Measurements from ENCODE around the gene FOXP1.
A peak's percentile ranks its signal among the peaks of the same experiment; 100 is the strongest.

FOXP1 gene

DNA sequence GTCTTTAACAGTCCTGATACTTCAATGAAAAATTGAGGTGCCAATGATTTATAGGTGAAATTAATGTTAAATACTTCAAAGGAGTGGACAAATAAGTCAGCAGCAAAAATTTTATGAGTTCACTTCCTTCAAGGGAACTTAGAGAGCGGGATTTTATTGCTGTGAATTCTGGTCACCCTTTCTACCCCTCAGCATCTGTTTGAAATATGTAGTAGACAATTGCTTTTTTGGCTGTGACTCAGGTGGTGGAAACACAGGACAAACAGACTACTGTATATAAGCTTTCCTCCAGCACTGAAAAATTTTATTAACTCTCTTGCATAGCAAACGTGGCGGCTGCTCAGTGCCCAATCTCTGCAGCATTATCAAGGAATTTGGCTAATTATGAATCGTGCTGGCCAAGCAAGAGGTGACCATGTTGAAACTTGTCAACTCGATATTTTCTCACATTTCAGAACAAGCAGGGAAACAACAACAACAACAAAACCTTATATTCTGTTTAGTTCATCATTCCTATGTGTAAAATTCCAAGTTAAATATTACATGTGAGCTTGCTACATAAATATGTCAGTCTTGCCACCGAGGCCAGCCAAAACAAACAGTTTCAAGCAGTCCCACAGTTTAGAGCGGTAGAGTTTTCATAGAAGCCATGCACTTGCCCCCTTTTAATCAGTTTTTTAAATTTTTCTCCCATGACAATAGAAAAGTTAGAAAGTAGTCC, 420.2 kb downstream of the FOXP1 start:
- no peak for DNase-seq

DNA sequence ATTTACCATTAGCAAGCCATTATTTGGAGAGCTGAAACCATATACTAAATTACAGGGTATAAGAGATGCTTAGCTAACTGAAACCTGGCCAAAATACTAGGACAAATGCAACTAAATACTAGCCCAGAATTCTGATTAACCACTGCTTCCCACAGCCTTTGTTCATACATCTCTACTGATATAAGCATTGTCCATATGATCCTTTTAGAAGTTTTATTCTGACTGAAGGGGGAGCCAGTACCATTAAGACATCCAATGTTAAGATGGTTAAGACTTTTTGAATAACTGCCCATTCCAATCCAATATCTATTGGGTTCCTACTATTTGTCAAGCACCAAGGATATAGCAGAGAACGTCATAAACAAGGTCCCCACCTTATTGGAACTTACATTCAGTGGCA, 421.3 kb downstream of the FOXP1 start:
- DNase-seq: peak in 1 of 2 experiments; percentile 14

DNA sequence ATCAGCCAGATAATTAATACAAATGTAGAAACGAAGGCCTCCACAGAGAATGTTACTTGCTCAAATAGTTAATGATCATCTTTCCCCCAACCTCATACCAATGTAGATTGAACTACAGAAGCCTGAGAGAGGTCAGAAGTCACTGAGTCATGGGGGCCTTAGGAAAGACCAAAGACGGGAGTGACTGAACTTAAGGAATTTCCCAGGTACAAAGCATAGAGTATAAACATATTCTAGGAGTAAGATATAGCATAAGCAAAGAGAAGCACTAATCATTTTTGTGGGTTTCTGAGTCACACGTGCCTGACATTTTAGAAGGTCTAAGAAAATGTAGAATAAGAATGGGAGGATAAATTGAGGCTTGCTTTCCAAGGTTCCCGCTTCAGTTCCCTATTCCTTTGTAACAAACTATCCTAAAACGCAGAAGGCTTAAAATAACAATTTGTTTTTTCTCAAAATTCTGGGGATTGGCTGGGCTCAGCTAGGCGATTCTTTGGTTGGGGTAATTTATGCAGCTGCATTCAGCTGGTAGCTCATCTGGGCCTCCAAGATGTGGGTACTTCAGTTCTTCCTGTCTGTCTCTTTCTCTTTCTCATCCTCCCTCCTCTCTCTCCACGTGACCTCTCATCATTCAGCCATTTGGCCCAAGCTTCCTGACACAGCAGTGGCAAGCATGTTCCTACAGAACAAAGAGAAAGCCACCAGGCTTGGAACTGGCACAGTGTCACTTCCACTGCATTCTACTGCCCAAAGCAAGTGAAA, 422.6 kb downstream of the FOXP1 start:
- no peak for DNase-seq

DNA sequence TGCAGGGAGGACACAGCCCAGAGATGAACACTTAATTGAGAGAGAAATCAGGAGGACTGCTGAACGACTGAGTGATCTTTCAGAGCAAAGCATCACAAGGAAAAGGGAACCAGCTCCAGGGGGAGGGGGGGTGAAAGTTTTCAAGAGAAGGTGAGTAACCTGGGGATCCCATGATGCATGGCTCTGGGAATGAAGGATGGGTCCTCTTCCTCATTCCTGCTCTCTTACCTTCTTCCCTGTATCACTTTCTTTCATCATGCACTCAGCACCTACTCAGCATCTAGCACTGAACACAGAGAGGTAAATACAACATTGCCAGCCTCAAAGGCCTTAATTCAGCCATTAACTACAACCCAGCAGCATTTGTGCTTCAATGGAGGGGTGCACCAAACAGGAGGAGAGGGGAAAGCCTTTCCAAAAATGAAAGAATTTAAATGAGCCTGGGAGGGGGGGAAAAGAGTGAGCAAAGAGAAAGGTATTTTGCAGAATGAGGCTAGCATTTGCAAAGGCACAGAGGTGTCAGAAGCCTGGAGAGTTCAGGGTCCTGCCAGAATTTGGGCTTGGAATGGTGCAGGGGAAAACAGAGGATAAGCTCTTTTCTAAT, 427.4 kb downstream of the FOXP1 start:
- DNase-seq: no peak

DNA sequence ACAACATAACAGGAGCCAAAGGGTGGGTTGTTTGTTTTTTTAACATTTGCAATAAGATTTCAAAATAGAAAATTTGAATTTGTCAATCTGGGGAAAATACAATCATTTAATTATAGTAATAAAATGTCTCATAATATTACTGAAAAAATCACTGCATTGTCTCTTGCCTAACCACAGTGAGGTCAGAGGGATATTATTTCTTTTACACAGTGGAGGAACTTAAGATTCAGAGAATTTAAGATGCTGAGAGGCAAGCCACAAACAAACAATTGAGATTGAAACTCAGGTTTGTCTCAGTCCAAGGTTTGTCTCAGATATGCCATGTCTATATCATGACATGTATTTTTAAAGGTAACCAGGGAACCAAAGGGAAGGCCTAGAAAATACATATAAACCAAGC, 428.7 kb downstream of the FOXP1 start:
- no peak for DNase-seq

DNA sequence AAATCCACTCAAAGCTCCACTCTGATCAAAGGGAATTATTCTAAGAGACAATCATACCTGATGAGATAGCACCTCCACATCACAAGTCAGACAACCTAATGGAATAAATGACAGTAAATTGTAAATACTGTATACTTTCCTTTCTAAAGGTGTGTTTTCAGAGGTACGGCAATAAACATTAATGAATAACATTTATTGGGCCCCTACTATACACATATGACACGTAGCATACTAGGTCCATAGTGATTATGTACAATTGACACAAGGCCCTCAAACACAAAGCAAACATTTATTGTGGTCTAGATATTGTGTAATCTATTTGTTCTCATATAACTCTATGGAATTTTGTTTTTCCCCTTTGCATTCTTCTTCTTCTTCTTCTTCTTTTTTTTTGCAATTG, 429.8 kb downstream of the FOXP1 start:
- DNase-seq: no peak

GRCh38 chr3:71152892-71153265, 430.6 kb downstream of the FOXP1 start:
- DNase-seq: no peak

- DNase-seq: no peak
These were observed 431.3 kb downstream of the FOXP1 start for GRCh38 chr3:71152039-71152891.

DNA sequence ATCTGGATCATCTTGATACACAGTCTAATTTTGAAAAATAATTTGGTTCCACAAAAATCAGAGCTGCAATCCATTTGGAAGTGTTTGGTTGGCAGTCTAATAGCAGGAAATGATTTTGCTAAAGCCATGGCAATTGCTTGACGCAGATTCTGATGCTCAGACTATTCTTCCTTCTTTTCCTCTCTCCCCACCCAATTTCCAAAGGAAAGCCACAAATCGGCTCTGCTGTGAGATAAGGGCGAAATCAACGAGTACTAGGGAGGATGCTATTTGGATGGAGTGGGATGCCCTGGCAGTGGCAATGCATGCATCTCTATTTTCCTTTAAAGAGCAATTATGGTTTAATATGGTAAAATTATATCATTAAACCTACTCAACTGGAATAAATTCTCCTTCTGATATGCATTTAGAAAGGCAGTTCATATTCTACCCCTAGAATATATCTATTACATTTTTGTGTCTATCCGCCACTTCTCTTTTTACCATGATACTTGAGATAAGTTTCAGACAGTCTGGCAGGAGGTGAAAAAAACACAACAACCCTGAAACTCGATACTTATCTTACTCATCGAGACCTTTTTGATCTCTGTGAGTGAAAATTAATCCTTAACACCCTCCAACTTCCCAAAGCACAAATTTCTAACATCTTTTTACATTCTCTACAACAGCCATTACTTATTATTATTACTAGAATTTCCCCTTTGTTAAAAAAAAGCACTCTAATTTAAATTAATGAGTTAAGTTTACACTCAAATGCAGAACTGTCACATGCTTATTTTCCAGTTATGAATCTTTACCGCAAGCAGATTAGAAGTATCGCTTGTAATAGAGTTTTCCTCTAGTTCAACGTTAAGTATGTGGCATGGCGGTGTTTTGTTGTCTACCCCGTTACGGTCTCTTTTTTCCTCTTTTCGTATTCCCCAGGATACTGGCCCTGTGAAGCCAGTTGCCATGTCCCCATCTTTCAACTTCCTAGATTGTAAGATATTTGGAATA, 433.3 kb downstream of the FOXP1 start:
- no peak for DNase-seq

GRCh38 chr3:71148455-71149060, 435.0 kb downstream of the FOXP1 start:
- DNase-seq: no peak

GRCh38 chr3:71146673-71147072, 436.9 kb downstream of the FOXP1 start:
- DNase-seq: no peak

- no peak for DNase-seq
These were observed 437.6 kb downstream of the FOXP1 start for GRCh38 chr3:71145954-71146353.

DNA sequence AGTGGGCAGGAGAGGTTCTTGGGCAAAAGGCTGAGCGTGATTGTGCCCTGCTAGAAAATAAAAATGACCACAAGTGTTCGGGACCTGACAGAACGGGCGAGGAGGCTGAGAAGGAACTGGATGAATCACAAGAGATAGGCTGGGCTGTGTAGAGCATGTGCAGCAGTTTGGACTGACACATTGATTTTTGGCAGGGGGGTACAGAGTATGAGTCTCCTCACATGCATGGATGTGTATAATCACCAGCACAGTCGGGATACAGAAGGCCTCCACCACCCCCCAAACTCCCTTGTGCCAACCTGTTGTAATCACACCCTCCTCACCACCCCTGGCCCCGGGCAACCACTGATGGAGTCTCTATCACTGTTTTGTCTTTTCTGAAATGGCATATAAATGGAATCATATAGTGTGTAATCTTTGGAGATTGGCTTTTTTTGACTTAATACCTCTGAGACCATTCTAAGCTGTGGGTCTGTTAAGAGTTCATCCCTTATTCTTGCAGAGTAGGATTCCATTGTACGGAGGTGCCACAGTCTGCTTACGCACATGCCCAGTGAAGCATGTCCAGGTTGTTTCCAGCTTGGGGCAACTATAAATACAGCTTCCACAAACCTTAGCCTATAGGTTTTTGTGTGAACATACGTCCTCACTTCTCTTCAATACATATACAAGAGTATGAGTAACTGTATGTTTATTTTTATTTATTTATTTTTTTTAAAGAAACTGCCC, 438.8 kb downstream of the FOXP1 start:
- no peak for DNase-seq

DNA sequence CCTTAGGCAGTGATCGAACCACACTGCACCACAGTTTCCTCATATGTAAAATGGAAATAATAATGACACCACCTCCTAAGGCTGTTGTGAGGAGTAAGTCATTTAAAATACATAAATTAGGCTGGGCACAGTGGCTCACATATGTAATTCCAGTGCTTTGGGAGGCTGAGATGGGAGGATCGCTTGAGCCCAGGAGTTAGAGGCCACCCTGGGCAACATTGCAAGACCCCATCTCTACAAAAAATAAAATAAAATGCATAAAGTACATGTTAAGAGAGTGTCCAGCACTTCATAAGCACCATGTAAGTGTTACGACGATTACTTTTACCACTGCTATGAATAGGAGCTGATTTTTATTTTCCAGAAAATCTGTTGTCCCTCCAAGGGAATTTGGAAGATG, 440.0 kb downstream of the FOXP1 start:
- no peak for DNase-seq

- DNase-seq: peak; percentile 21 to 22
These were observed 440.9 kb downstream of the FOXP1 start for GRCh38 chr3:71142441-71143161.

- no peak for DNase-seq
These were observed 443.1 kb downstream of the FOXP1 start for GRCh38 chr3:71140477-71140876.

- no peak for DNase-seq
These were observed 444.0 kb downstream of the FOXP1 start for GRCh38 chr3:71139496-71139895.

DNA sequence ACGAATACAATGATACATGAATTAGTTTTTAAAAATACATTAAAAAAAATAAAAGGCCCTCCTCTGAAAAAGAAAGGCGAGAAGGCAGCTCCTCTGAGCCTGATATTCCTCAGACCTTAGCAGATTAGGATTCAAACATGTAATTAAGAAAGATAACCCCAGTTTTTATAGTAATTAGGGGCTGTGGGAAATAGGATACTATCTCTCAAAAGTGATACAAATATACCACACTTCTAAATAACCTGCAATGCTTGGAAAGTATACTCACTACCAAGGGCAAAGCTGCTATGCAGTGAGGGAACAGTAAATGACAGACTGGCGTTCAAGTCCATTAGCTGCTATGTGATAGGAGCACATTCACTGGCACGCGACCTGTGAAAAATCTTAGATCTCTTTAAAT, 445.1 kb downstream of the FOXP1 start:
- DNase-seq: no peak

- DNase-seq: no peak
These were observed 447.3 kb downstream of the FOXP1 start for GRCh38 chr3:71136276-71136675.
